ENCODE measurements around the gene YWHAB.

The YWHAB gene

GRCh38 chr20:44885392-44886265 lies at the start of gene YWHAB:
Gene YWHAB, plus strand, starts transcription at chr20:44885705. Its CDS starts 15,829 bp downstream, at chr20:44901534.
- no peak for TF ChIP-seq GATA3 (IDR thresholded peaks at IDR 0.05; ENCODE audit: low read depth, low read length)
- no peak for TF ChIP-seq GATA2 (IDR thresholded peaks at IDR 0.05; ENCODE audit: low read depth, low read length)

- TF ChIP-seq GATA3 (IDR thresholded peaks at IDR 0.05; ENCODE audit: low read depth, low read length) (no peak), GATA2 (IDR thresholded peaks at IDR 0.05; ENCODE audit: low read depth, low read length) (no peak)
Measured at GRCh38 chr20:44836601-44837120, 48.8 kb upstream of the YWHAB start.

GRCh38 chr20:44837946-44838345 lies 47.6 kb upstream of the YWHAB start:
- no peak for TF ChIP-seq GATA3 (IDR thresholded peaks at IDR 0.05; ENCODE audit: low read depth, low read length)
- TF ChIP-seq GATA2 (IDR thresholded peaks at IDR 0.05; ENCODE audit: low read depth, low read length), result no peak

- no peak for TF ChIP-seq GATA3 (IDR thresholded peaks at IDR 0.05; ENCODE audit: low read depth, low read length)
- no peak for TF ChIP-seq GATA2 (IDR thresholded peaks at IDR 0.05; ENCODE audit: low read depth, low read length)
Measured at GRCh38 chr20:44838521-44838920, 47.0 kb upstream of the YWHAB start.

- TF ChIP-seq GATA2 (IDR thresholded peaks at IDR 0.05; ENCODE audit: low read depth, low read length) (no peak), GATA3 (IDR thresholded peaks at IDR 0.05; ENCODE audit: low read depth, low read length) (no peak)
Measured at GRCh38 chr20:44839481-44839880, 46.0 kb upstream of the YWHAB start.

- TF ChIP-seq GATA2 (IDR thresholded peaks at IDR 0.05; ENCODE audit: low read depth, low read length) (no peak), GATA3 (IDR thresholded peaks at IDR 0.05; ENCODE audit: low read depth, low read length) (no peak)
Measured at GRCh38 chr20:44840826-44841225, 44.7 kb upstream of the YWHAB start.

GRCh38 chr20:44841955-44842354 lies 43.5 kb upstream of the YWHAB start:
- TF ChIP-seq GATA3 (IDR thresholded peaks at IDR 0.05; ENCODE audit: low read depth, low read length), result no peak
- no peak for TF ChIP-seq GATA2 (IDR thresholded peaks at IDR 0.05; ENCODE audit: low read depth, low read length)

GRCh38 chr20:44843876-44844275 lies 41.6 kb upstream of the YWHAB start:
- TF ChIP-seq GATA3 (IDR thresholded peaks at IDR 0.05; ENCODE audit: low read depth, low read length) (no peak), GATA2 (IDR thresholded peaks at IDR 0.05; ENCODE audit: low read depth, low read length) (no peak)

- TF ChIP-seq GATA3 (IDR thresholded peaks at IDR 0.05; ENCODE audit: low read depth, low read length), result no peak
- no peak for TF ChIP-seq GATA2 (IDR thresholded peaks at IDR 0.05; ENCODE audit: low read depth, low read length)
Measured at GRCh38 chr20:44848254-44849015, 37.1 kb upstream of the YWHAB start.

GRCh38 chr20:44849703-44850102 lies 35.8 kb upstream of the YWHAB start:
- TF ChIP-seq GATA2 (IDR thresholded peaks at IDR 0.05; ENCODE audit: low read depth, low read length), result no peak
- no peak for TF ChIP-seq GATA3 (IDR thresholded peaks at IDR 0.05; ENCODE audit: low read depth, low read length)

GRCh38 chr20:44850272-44850671 lies 35.2 kb upstream of the YWHAB start:
- TF ChIP-seq GATA2 (IDR thresholded peaks at IDR 0.05; ENCODE audit: low read depth, low read length) (no peak), GATA3 (IDR thresholded peaks at IDR 0.05; ENCODE audit: low read depth, low read length) (no peak)

- TF ChIP-seq GATA3 (IDR thresholded peaks at IDR 0.05; ENCODE audit: low read depth, low read length), result no peak
Measured at GRCh38 chr20:44850837-44851236, 34.7 kb upstream of the YWHAB start.

GRCh38 chr20:44851545-44851944 lies 34.0 kb upstream of the YWHAB start:
- TF ChIP-seq GATA3 (IDR thresholded peaks at IDR 0.05; ENCODE audit: low read depth, low read length) (no peak), GATA2 (IDR thresholded peaks at IDR 0.05; ENCODE audit: low read depth, low read length) (no peak)

- TF ChIP-seq GATA2 (IDR thresholded peaks at IDR 0.05; ENCODE audit: low read depth, low read length), result no peak
- no peak for TF ChIP-seq GATA3 (IDR thresholded peaks at IDR 0.05; ENCODE audit: low read depth, low read length)
Measured at GRCh38 chr20:44856442-44856841, 29.1 kb upstream of the YWHAB start.

All from SH-SY5Y (cell line).